HCT116 (cell line): Measurements from ENCODE around the gene SLC25A25.

Experiments used
- POLR2A ChIP-seq: IDR thresholded peaks from 2 replicates; pipeline ENCODE4 v1.7.0; 2011; ENCODE audit warnings: borderline replicate concordance; ENCODE audit not compliant: insufficient read depth, insufficient read length; ENCODE audit errors: extremely low read depth
- POLR2AphosphoS5 ChIP-seq: IDR thresholded peaks from 2 replicates; pipeline ENCODE4 v1.6.1; 2011; ENCODE audit warnings: mild to moderate bottlenecking, low read depth, low read length, moderate library complexity
- TCF7L2 ChIP-seq: IDR thresholded peaks from 2 replicates; pipeline ENCODE4 v1.7.0; 2011; ENCODE audit warnings: borderline replicate concordance, inconsistent platforms; ENCODE audit not compliant: insufficient read depth, insufficient read length; ENCODE audit errors: extremely low read depth
- ZNF274 ChIP-seq: fragments of 200-500 bp; sonication (Bioruptor generic); IDR thresholded peaks from 2 replicates; pipeline ENCODE4 v1.6.1; 2014; ENCODE audit warnings: mild to moderate bottlenecking, low read depth, low read length, inconsistent platforms
- TF ChIP-seq, protein P1 (sequence below), 3 experiments: fragments of 200-600 bp in 1 of 3; sonication (generic) in 1 of 3; IDR thresholded peaks in 2 of 3; conservative IDR thresholded peaks in 1 of 3; 2 replicates each; pipeline ENCODE4 v1.5.1; 2012 to 2017; ENCODE audit warnings: low read depth in 2 of 3, low read length in 2 of 3, antibody characterized with exemption in 1 of 3, borderline replicate concordance in 1 of 3, control low read depth in 1 of 3, mild to moderate bottlenecking in 1 of 3, mixed read lengths in 1 of 3, mixed run types in 1 of 3, moderate library complexity in 1 of 3; ENCODE audit not compliant: insufficient read depth in 1 of 3
- TF ChIP-seq, protein P2 (sequence below): IDR thresholded peaks from 2 replicates; pipeline ENCODE4 v1.6.1; 2012

DNA sequence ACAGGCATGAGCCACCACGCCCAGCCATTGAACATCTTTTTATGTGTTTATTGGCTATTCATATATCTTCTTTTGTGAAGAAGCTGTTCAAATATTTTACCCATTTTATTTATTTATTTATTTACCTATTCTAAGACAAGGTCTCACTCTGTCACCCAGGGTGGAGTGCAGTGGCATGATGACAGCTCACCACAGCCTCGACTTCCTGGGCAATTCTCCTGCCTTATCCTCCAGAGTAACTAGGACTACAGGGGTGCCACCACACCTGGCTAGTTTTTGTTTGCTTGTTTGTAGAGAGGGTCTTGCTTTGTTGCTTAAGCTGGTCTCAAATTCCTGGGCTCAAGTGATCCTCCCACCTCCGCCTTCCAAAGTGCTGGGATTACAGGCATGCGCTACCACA is 34.4 kb upstream of the SLC25A25 start:
- TF ChIP-seq ZNF274 (no peak), POLR2AphosphoS5 (no peak), TCF7L2 (no peak), POLR2A (no peak)
- TF ChIP-seq, protein P1, sequence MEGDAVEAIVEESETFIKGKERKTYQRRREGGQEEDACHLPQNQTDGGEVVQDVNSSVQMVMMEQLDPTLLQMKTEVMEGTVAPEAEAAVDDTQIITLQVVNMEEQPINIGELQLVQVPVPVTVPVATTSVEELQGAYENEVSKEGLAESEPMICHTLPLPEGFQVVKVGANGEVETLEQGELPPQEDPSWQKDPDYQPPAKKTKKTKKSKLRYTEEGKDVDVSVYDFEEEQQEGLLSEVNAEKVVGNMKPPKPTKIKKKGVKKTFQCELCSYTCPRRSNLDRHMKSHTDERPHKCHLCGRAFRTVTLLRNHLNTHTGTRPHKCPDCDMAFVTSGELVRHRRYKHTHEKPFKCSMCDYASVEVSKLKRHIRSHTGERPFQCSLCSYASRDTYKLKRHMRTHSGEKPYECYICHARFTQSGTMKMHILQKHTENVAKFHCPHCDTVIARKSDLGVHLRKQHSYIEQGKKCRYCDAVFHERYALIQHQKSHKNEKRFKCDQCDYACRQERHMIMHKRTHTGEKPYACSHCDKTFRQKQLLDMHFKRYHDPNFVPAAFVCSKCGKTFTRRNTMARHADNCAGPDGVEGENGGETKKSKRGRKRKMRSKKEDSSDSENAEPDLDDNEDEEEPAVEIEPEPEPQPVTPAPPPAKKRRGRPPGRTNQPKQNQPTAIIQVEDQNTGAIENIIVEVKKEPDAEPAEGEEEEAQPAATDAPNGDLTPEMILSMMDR (IDR thresholded peaks at IDR 0.05 in 2 of 3, conservative IDR thresholded peaks at IDR 0.05 in 1 of 3; ENCODE audit: borderline replicate concordance in 1 of 3, insufficient read depth in 1 of 3, low read depth in 2 of 3, low read length in 2 of 3) = no peak
- TF ChIP-seq, protein P2, sequence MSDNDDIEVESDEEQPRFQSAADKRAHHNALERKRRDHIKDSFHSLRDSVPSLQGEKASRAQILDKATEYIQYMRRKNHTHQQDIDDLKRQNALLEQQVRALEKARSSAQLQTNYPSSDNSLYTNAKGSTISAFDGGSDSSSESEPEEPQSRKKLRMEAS = no peak
